ENCODE results near the gene SUCO.
"Not testable (repeated sequence)": the region's sequence is repeated elsewhere in the genome, so short reads cannot be mapped to it uniquely, and the experiment has no call there.

The SUCO gene

GRCh38 chr1:172567720-172568119 lies 34.8 kb downstream of the SUCO start:
- DNase-seq = no peak

GRCh38 chr1:172574080-172574479 lies 41.1 kb downstream of the SUCO start:
- DNase-seq = no peak

DNA sequence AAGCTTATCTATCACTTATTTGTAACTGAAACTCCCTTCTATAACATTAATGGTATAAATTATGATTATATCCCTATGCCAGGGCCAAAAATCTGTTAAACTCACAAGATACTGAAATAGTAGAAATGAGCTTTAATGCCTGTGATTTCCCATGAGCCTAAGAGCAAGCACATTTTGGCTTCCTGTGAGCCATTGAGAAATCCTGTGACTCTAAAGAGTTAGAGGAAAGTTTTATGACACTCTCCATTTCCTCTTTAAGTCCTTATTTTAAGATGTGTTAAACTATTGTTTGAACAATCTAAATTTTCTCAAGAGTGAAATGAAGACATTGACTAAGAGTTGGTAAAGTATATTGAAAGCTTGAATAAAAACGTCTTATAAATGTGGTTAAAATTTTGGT lies 45.6 kb downstream of the SUCO start:
- DNase-seq = no peak

GRCh38 chr1:172581273-172581672 lies 48.3 kb downstream of the SUCO start:
- DNase-seq = no peak

DNA sequence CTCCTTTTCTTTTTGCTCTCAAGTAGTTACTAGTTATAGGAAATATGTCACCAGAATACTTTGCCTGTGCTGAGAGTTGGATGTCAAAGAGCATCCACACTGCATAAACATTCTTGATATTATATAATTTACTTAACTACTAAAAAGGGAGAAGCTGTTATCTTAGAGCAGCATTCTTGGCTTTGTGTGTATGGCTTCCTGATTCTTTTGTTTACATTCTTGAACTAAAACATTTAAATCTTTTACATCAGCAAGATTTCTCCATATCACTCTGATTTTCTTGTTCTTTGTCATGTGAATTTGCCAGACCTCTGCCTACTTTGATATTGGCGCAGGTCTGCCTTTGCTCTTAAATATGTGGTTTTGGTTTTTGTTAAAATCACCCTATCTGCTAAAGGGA lies 48.8 kb downstream of the SUCO start:
- no peak for DNase-seq

DNA sequence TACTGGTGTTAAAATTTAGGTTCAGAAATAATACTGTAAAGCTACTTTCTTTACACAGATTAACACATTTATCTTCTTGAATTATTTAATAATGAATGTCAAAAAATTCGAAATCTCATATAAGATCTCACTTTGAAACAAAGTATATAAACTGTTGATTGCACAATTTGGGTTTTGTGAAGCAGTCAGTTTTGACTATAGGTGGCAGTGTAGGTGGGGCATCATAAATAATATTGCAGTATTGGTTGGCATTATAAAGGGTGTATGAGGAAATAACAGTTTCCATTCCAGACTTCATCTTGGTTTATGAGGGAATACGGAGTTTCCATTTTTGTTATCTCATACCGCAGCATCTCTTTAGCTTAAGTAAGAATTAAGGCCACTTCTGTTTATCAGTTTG lies 49.9 kb downstream of the SUCO start:
- no peak for DNase-seq

DNA sequence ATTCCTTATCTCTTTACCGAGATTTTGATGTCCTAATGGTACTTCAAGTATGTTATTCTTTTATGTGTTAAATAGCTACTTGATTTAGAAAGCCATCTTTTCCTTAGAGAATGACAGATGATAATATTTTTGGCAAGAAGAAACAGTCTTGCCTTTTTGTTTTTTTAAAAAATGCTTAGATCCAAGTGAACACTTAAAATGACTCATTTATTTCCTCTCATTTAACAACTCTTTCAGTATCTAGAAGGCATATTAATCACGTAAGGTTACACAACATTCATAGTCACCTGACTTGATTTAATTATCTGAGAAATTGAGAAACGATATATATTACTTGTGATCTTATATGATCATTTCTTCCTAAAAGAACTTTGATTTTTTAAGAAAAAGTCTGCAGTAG lies 52.4 kb downstream of the SUCO start:
- DNase-seq = no peak

DNA sequence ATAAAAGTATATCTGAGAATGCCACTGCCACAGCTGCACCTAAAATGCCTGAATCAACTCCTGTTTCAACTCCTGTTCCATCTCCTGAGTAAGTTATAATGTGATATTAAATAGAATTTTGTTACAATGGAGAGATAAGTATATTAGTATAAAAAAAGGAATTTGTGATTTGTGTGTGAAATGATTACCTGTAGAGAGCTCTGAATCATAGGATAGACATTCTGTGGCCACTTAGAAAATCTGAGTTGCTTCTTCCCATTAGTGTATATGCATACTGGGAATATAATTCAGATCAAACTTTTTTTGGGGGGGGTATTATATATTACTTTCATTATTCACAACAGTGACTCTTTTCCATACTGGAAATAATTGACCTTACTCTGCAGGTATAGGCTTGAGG lies 52.9 kb downstream of the SUCO start:
- DNase-seq = no peak

DNA sequence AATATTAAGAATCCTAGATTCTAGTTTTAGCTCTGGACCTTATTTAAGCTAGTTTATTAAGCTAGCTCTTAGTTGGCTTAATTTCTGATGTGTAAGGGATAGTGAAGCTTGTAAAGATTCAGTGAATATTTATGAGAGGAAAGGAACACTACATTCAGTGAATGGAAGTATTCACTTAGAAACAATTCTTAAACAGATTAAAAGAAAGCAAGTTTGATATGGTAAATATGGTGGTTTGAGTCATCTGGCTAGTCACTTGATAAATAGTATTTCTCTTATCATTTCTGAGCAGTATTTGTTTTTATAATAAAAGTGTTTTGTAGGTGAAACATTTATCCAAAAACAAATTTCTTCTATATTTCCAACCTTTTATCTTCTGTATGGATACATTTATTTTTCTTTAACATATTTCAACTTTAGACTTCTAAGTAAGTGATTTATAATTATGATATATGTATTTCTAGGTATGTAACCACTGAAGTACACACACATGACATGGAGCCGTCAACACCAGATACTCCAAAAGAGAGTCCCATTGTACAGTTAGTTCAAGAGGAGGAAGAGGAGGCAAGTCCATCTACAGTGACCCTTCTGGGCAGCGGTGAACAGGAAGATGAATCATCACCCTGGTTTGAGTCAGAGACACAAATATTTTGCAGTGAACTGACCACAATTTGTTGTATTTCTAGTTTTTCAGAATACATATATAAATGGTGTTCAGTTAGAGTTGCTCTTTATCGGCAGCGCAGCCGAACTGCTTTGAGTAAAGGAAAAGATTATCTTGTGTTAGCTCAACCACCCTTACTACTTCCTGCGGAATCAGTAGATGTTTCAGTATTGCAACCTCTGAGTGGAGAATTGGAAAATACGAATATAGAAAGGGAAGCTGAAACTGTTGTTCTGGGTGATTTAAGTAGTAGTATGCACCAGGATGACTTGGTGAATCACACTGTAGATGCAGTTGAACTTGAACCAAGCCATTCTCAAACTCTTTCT lies 55.6 kb downstream of the SUCO start:
- no peak for DNase-seq

DNA sequence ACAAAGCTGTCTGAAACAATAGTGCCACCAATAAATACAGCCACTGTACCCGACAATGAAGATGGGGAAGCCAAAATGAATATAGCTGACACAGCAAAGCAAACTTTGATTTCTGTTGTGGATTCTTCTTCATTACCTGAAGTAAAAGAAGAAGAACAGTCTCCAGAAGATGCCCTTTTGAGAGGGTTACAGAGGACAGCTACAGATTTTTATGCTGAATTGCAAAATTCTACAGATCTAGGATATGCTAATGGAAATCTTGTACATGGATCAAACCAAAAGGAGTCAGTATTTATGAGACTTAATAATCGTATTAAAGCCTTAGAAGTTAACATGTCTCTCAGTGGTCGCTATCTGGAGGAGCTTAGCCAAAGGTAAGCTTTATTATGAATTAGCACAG lies 56.6 kb downstream of the SUCO start:
- DNase-seq = no peak

DNA sequence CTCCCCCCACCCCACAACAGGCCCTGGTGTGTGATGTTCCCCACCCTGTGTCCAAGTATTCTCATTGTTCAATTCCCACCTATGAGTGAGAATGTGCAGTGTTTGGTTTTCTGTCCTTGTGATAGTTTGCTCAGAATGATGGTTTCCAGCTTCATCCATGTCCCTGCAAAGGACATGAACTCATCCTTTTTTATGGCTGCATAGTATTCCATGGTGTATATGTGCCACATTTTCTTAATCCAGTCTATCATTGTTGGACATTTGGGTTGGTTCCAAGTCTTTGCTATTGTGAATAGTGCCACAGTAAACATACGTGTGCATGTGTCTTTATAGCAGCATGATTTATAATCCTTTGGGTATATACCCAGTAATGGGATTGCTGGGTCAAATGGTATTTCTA lies 58.5 kb downstream of the SUCO start:
- DNase-seq = not testable (repeated sequence)

DNA sequence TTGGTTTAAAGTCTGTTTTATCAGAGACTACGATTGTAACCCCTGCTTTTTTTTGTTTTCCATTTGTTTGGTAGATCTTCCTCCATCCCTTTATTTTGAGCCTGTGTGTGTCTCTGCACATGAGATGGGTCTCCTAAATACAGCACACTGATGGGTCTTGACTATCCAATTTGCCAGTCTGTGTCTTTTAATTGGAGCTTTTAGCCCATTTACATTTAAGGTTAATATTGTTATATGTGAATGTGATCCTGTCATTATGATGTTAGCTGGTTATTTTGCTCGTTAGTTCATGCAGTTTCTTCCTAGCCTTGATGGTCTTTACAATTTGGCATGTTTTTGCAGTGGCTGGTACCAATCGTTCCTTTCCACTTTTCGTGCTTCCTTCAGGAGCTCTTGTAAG lies 62.1 kb downstream of the SUCO start:
- DNase-seq = not testable (repeated sequence)

DNA sequence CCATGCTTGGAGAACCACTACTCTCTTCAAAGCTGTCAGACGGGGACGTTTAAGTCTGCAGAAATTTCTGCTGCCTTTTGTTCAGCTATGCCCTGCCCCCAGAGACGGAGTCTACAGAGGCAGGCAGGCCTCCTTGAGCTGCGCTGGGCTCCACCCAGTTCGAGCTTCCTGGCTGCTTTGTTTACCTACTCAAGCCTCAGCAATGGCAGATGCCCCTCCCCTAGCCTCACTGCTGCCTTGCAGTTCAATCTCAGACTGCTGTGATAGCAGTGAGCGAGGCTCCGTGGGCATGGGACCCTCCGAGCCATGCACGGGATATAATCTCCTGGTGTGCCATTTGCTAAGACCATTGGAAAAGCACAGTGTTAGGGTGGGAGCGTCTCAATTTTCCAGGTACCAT lies 63.8 kb downstream of the SUCO start:
- DNase-seq = not testable (repeated sequence)

- no peak for DNase-seq
Observed at GRCh38 chr1:172599912-172600311, 67.0 kb downstream of the SUCO start.

GRCh38 chr1:172600615-172601014 lies 67.7 kb downstream of the SUCO start:
- DNase-seq = no peak

GRCh38 chr1:172601046-172601630 lies 68.2 kb downstream of the SUCO start:
- DNase-seq = peak; percentile 94

DNA sequence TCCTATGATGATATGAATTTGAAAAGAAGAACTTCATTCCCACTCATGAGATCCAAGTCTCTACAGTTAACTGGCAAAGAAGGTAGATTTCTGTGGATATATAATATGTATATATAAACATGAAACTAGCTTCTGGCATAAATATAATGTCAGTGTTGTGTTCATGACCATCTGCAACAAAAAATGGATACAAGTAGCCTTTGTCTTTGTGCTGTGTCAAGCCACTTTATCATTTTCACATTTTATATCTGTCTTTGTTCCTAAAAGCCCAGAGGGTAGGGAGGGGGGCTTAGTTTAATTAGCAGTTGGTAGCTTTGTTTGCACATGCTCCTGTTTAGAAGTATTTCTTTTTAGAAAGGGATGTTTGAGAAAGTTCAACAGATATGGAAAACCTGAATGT lies 69.8 kb downstream of the SUCO start:
- DNase-seq = peak; percentile 95

DNA sequence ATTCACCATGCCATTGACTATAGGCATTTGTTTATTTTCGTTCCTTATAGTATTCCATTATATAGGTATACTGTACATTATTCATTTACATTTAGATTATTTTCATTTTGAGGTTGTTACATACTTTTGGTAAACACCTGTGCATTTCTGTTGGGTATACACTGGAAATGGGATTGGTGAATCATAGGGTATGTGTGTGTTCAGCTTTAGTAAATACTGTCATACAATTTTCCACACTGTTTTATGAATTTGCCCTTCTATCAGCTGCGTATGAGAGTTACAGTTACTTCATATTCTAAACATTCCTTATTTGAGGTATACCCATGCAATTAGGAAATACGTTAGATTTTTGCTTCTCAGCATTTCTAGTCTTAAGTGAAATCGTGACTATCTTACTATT lies 70.9 kb downstream of the SUCO start:
- peak; percentile 7 for DNase-seq

GRCh38 chr1:172605641-172606040 lies 72.7 kb downstream of the SUCO start:
- no peak for DNase-seq

- no peak for DNase-seq
Observed at GRCh38 chr1:172607145-172607544, 74.2 kb downstream of the SUCO start.

- DNase-seq = no peak
Observed at GRCh38 chr1:172608098-172608601, 75.2 kb downstream of the SUCO start.

DNA sequence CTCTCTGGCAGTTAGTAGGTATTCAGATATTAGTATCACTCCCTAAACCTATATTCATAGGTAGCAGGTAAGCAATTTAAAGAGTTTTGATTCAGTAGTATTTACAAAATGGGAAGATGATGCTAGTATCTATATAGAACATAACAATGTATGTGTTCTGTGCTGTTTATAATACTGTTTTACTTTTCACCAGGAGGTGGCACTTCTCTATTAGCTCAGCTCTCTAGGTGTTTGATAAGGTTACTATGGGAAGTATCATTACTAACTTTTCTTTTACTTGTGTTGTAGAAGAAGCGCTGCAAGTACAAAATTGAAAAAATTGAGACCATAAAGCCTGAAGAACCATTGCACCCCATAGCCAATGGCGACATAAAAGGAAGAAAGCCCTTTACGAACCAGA lies 76.6 kb downstream of the SUCO start:
- no peak for DNase-seq

DNA sequence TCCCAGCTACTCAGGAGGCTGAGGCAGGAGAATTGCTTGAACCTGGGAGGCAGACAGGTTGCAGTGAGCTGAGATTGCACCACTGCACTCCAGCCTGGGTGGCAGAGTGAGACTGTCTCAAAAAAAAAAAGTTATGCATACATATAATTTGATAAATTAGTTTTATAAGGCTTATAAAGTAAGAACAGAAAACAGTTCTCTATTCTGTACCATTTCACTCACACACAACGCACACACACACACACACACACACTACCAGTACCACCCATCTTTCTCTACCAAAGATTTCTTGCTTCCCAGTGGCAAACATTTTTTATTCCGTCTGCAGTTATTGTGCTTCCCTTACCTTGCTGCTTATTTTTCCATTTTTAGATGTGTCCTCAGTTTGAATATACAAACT lies 79.5 kb downstream of the SUCO start:
- DNase-seq = no peak

- DNase-seq = no peak
Observed at GRCh38 chr1:172613294-172613693, 80.3 kb downstream of the SUCO start.

Data from NCI-H69 (cell line).